Kidney tubule cell (primary cell): ENCODE measurements around the gene TANGO2.
A peak's percentile ranks its signal among the peaks of the same experiment; 100 is the strongest.

ENCODE experiments used
- DNase-seq: peaks from one replicate; pipeline ENCODE4 v3.0.0-alpha.2; 2018; ENCODE audit warnings: low spot score

Gene TANGO2

DNA sequence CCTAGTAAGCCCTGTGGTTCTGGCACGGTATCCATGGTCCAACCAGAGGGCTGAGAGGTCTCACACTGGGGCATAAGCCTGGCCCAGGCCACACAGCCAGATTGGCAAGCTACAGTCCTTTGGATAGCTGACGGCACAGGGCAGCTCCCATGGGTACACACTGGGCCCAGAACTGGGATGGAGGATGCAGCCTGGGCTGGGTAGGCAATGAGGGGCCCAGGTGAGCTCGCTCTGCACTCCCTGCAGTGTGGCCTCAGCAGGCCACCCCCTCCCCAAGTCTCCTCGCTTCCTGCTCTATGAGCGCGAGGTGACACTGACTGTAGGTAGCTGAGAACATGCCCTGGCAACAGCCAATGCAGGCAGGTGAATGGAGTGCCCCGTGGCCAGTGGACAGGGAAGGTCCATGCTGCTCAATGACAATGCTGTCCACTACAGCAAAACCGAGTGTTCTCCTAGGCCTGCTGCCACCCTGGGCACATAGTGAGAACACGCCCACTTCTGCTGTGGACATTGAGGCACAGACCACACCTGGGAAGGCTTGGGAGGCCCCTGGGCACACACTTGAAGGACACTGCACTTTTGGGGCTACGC, 8.1 kb upstream of the TANGO2 start:
- DNase-seq: no peak

DNA sequence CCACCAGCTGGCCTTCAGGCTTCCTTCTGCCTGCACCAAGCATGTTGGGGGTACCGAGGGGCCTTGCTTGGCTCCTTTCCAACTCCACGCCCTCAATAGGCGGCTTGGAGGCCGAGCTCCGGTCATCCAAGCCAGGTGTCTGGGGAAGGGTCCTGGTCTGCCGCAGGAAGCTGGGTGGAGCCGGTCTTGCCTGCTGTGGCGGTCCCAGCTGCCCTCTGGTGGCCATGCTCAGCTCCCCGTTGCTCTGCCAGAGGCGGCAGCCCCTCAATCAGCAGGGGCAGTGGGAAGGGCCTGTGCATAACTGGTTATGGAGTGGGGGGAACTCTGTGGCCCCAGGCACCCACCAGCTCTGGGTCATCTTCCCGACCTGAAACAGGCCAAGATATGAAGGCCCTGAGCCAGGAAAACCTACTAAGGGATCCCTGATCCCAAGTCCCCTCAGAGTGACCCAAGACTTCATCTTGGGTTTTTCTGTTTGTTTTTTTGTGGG, 7.5 kb upstream of the TANGO2 start:
- DNase-seq: peak; percentile 58

- DNase-seq: no peak
These were observed 6.3 kb upstream of the TANGO2 start for GRCh38 chr22:20014526-20015186.

GRCh38 chr22:20015187-20015625, 5.7 kb upstream of the TANGO2 start:
- DNase-seq: no peak

GRCh38 chr22:20015971-20016733, 4.8 kb upstream of the TANGO2 start:
- DNase-seq: peak; percentile 18

DNA sequence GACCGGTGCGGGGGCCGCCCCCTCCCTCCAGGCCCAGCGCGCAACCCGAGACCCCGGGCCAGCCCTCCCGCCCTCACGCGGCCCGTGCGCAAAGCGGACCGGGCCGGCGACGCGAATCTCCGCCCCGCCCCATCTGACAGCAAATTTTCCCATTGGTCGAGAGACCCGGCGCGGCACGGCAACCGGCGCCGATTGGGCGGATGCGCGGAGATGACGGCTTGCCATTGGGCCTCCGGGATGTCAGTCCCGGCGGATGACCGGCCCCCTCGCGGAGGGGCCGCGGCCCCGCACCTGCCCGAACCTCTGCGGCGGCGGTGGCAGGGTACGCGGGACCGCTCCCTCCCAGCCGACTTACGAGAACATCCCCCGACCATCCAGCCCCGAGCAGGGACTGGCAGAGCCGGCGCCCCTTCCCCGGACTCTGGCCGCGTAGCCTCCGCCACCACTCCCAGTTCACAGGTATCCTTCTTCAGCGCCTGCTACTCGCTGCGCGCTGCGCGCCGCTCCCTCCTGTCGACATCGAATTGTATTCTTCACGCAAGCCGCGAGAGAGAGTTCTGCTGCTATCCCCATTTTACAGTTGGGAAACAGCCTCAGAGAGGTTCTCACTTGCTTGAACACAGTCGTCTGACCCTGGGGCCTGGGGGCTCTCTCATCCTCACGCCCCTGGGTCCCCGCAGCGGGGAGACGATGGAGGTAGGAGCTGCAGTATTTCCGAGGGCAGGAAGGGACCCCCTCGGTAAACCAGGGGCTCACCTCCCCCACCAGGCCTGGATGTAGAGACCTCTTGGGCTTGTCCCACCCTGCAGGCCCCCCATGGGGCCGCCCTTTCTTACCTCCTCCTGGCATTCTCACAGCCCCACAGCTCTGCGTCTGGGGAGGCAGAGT, 3.9 kb upstream of the TANGO2 start, which contains the start of gene ARVCF:
Gene ARVCF (minus strand): TSS at position 90 of the 888 bp plus-strand sequence. CDS start 26,029 bp downstream, outside the sequence.
- peak; percentile 89 for DNase-seq

GRCh38 chr22:20017622-20017958, 3.3 kb upstream of the TANGO2 start:
- DNase-seq: no peak

- DNase-seq: no peak
These were observed 2.9 kb upstream of the TANGO2 start for GRCh38 chr22:20018001-20018400.

DNA sequence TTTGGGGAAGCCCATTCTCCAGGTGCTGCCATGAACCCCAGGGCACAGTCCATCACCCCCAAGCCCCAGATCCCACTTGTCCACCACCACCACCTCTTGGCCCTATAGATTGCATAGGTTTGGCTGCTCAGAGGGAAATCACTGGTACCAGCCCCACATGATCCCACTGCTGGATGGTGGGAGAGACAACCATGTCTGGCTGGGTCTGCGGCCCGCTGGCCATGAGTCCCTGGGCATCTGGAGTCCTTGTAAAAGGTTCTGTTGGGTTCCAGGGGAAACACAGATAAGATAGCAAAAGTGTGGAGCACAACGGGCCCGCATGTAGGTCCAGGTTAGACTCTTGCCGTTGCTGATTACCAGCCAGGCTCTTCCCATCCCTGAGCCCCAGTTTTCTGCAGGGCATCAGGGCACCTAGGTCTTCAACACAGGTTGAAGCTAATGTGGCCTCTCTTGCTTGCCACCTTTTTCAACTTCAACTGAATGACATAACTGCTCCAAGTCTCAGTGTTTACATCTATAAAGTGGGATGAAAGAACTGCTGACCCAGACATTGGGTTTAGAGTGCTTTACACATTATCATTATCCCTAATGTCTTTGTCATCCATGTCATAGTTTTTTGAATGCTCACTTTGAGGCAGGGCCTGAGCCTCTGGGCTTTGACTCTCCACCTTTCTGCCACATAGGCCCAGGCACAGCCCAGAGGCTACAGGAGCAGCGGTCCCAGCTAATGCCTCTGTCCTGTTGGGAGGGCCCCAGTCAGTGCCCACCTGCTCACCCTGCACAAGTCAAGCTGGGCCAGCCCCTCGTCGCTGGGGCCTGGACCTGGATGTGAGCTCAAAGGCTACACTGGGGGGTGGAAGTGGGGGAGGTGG, 1.0 kb upstream of the TANGO2 start:
- no peak for DNase-seq

DNA sequence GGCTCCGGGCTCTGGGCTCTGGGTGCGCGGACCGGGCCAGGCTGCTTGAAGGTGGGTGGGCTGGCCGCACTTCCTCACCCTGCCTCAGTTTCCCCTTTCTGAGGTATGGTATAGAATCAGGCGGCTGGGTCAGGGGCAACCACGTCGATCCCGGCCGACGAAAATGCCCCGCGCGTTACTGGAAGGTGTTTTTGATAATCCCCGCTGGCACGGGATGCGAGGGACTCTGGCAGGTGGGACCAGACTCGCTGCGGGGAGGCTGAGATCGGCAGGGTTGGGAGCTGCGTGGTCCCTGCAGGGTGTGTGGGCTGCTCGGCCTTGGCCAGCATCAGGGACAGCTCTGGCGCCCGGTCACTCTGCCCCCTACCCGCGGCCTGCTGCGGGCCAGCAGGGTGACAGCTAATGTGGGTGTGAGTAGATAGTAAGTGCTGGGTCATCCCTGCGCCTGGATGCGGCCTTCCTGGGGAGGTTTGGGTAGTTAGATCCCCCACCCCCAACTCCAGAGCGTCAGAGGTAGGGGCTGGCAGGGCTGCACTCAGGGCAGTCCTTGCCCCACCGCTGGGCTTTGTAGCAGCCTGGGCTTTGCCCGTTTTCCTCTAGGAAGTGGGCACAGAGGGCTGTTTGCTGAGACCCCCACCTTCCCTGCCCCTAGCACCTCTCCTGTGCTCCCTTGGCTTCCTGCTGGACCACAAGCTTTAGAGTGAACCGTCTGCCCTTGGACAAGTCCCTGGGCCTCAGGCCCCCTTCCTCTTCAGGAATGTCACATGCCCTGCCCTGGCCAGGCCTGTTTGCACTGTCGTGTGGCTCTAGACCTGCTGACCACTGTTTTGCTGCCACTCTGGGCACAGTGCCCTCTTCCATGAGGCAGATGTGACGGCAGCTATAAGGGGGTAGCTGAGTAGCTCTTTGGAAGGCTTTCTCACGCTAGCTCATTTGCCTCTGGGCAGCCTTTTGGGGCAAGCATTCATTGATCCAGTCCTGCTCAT, 579 bp downstream of the TANGO2 start:
- peak; percentile 47 for DNase-seq

GRCh38 chr22:20022231-20022977, 1.5 kb downstream of the TANGO2 start:
- no peak for DNase-seq

- DNase-seq: no peak
These were observed 2.2 kb downstream of the TANGO2 start for GRCh38 chr22:20022978-20023613.

DNA sequence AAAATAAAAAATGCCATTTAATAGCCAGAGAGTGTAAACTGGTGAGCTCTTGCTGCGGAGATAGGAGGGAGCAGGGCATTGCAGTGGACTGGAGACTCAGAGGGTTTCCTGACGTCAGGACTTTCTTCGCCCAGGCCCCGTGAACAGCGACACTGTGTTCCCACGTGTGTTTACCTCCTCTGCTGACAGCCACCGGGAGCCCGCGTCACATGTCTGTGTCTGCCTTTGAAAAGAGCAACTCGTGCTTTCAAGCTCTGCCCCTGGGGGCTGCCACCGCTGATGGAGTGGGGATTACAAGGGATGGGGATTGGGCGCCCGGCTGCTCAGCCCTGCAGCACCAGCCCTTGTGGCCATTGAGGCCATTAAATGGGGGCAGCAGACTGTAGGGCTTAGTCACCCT, 3.3 kb downstream of the TANGO2 start:
- no peak for DNase-seq

- no peak for DNase-seq
These were observed 3.9 kb downstream of the TANGO2 start for GRCh38 chr22:20024650-20025397.

GRCh38 chr22:20025401-20026203, 4.7 kb downstream of the TANGO2 start:
- DNase-seq: no peak

DNA sequence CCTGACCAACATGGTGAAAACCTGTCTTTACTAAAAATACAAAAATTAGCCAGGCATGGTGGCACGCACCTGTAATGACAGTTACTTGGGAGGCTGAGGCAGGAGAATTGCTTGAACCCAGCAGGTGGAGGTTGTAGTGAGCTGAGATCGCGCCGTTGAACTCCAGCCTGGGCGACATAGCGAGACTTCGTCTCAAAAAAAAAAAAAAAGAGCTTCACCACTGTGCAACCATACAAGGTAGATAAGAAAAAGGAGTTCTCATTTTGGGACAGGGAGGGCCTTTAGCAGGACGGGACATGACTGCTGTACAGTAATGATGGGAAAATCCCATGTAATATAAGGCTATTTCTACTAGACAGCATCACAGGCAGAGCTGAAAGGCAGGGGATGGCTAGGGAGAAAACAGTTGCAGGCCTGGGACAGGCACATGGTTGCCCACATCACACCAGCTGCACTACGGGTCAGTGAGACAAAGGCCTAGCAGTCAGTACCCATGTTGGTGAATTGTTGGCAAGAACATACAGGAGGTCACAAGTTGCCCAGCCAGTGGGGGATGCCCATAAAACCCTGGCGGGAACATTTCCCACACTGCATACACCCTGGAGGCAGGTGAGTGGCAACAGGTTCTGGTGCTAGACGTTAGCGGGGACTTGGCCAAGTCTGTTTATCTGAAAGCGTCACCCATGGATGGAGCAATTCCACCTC, 5.4 kb downstream of the TANGO2 start:
- no peak for DNase-seq
